GM19438 (cell line): ENCODE results near the gene DUSP3.
"Not testable (repeated sequence)": the region's sequence is repeated elsewhere in the genome, so short reads cannot be mapped to it uniquely, and the experiment has no call there.

Experiments
- ATAC-seq: cut with Tn5 transposase; IDR thresholded peaks from one replicate; pipeline ENCODE4 v1.9.1; 2021; ENCODE audit warnings: low read depth; ENCODE audit not compliant: unreplicated experiment

The DUSP3 gene

GRCh38 chr17:43803758-43804157, 25.0 kb upstream of the DUSP3 start:
- ATAC-seq = no peak

- no peak for ATAC-seq
These were observed 23.1 kb upstream of the DUSP3 start for GRCh38 chr17:43801844-43802243.

- no peak for ATAC-seq
These were observed 22.0 kb upstream of the DUSP3 start for GRCh38 chr17:43800736-43801135.

- ATAC-seq = no peak
These were observed 20.3 kb upstream of the DUSP3 start for GRCh38 chr17:43799047-43799446.

- ATAC-seq = not testable (repeated sequence)
These were observed 19.2 kb upstream of the DUSP3 start for GRCh38 chr17:43798024-43798423.

- ATAC-seq = not testable (repeated sequence)
These were observed 13.9 kb upstream of the DUSP3 start for GRCh38 chr17:43792668-43793067.

- no peak for ATAC-seq
These were observed 12.8 kb upstream of the DUSP3 start for GRCh38 chr17:43791589-43791988.

GRCh38 chr17:43790311-43790940, 11.6 kb upstream of the DUSP3 start:
- ATAC-seq = no peak

GRCh38 chr17:43789482-43789881, 10.7 kb upstream of the DUSP3 start:
- ATAC-seq = no peak

- no peak for ATAC-seq
These were observed 9.8 kb upstream of the DUSP3 start for GRCh38 chr17:43788540-43788939.

- ATAC-seq = no peak
These were observed 9.0 kb upstream of the DUSP3 start for GRCh38 chr17:43787728-43788127.

- no peak for ATAC-seq
These were observed 5.9 kb upstream of the DUSP3 start for GRCh38 chr17:43784628-43785101.

- no peak for ATAC-seq
These were observed 5.3 kb upstream of the DUSP3 start for GRCh38 chr17:43784068-43784467.

- ATAC-seq = no peak
These were observed 4.3 kb upstream of the DUSP3 start for GRCh38 chr17:43782913-43783680.

- ATAC-seq = no peak
These were observed 1.4 kb upstream of the DUSP3 start, which contains the start of gene CFAP97D1 for GRCh38 chr17:43780135-43780534. Gene CFAP97D1 (plus strand): TSS chr17:43780435. CDS start chr17:43780463, 28 bp downstream.

- ATAC-seq = no peak
These were observed 658 bp upstream of the DUSP3 start for GRCh38 chr17:43779145-43780125.

- no peak for ATAC-seq
These were observed 4.2 kb downstream of the DUSP3 start for GRCh38 chr17:43774304-43775250.

GRCh38 chr17:43772877-43773648, 5.7 kb downstream of the DUSP3 start:
- ATAC-seq = no peak

GRCh38 chr17:43771463-43771862, 7.3 kb downstream of the DUSP3 start:
- ATAC-seq = no peak
